ENCODE measurements around the gene KIF21A. TPM values are rescaled to one million over a fixed set of nuclear protein-coding genes. Genes with fewer than 3 reads are reported as not detected.

The KIF21A gene
- total RNA-seq, 1 experiment from 2014 or later = 29.1 TPM

GRCh38 chr12:39275846-39276245 is 167.1 kb downstream of the KIF21A start:
- no peak for TF ChIP-seq REST (IDR thresholded peaks at IDR 0.05; ENCODE audit: low read depth)
- TF ChIP-seq JUND (IDR thresholded peaks at IDR 0.05) = no peak
- TF ChIP-seq EGR1 (IDR thresholded peaks at IDR 0.05; ENCODE audit: low read depth) = no peak
- Histone ChIP-seq H3K9me2 (ENCODE audit: insufficient read depth) (no peaks in the 10 kb centered on the region), H2AFZ (ENCODE audit: low read depth, low read length, poor library complexity, severe bottlenecking) (no peak overlapping the region), H3K9me3 (ENCODE audit: control insufficient read depth in 1 of 2, insufficient read depth in 1 of 2, low read depth in 1 of 2, low read length in 2 of 2) (no peaks in the 10 kb centered on the region), H3K27ac (ENCODE audit: low read depth, low read length) (no peak overlapping the region), H3K9ac (ENCODE audit: low read length) (no peak overlapping the region), H3K4me1 (ENCODE audit: control insufficient read depth in 1 of 2, insufficient read depth in 2 of 2, low read length in 2 of 2) (no peaks in the 10 kb centered on the region), H3K4me2 (ENCODE audit: low read length) (no peak overlapping the region), H3K27me3 (ENCODE audit: insufficient read depth, low read length) (no peaks in the 10 kb centered on the region), H3K79me2 (ENCODE audit: insufficient read depth, low read length) (no peaks in the 10 kb centered on the region), H3K4me3 (replicated peaks in 1 of 2; ENCODE audit: low read depth in 1 of 2, low read length in 2 of 2) (no peak overlapping the region), H4K20me1 (ENCODE audit: insufficient read depth) (no peaks in the 10 kb centered on the region), H3K36me3 (ENCODE audit: control insufficient read depth in 1 of 2, insufficient read depth in 2 of 2, low read length in 2 of 2) (no peaks in the 10 kb centered on the region)
- CTCF ChIA-PET = interaction anchor here (0.9 to 1.1 kb wide), 2 partner anchors 355 to 370 kb away, joined by 7 to 8 read pairs; partner anchors contain the start of gene CPNE8
- no TSS peak for BruUV-seq (replicated peaks)
- no peak for ATAC-seq
- POLR2A ChIA-PET = no interaction called here
- intact Hi-C loops (cut with micrococcal nuclease) = loop anchor here (2.0 kb wide), 1 partner anchor 369 kb away; no protein-coding TSS in a partner anchor
- no peak for DNase-seq (ENCODE audit: low read depth, low spot score)
- RAD21 ChIA-PET (ENCODE audit: low non-redundant PET in 1 of 2, low total read pairs in 2 of 2, uncharacterized antibody in 2 of 2, unreplicated experiment in 2 of 2) = interaction anchor here in 1 of 2 experiments (0.6 kb wide), 1 partner anchor 355 kb away, joined by 3 read pairs; no protein-coding TSS in a partner anchor

Data from HCT116 (cell line).